Suprapubic skin (tissue), 4 donors: Measurements from ENCODE around the gene MED13L.

Experiments used
- CTCF ChIP-seq, 2 donors: fragments of 200-600 bp in 1 of 2; fragments of 450-650 bp in 1 of 2; sonication (generic) in 1 of 2; IDR thresholded peaks; one replicate each; pipeline ENCODE4 v1.5.1; 2016 to 2019; ENCODE audit warnings: antibody characterized with exemption in 2 of 2, mild to moderate bottlenecking in 1 of 2, moderate library complexity in 1 of 2
- EP300 ChIP-seq: sonication (generic); formaldehyde crosslinking; IDR thresholded peaks from one replicate; pipeline ENCODE4 v1.6.1; 2017; ENCODE audit warnings: antibody characterized with exemption
- POLR2A ChIP-seq, 2 donors: fragments of 450-650 bp; IDR thresholded peaks; one replicate each; pipeline ENCODE4 v1.6.1; 2017; ENCODE audit warnings: antibody characterized with exemption in 2 of 2, mild to moderate bottlenecking in 2 of 2, moderate library complexity in 2 of 2
- POLR2AphosphoS5 ChIP-seq, 3 donors: sonication (generic); formaldehyde crosslinking; IDR thresholded peaks; one replicate each; pipeline ENCODE4 v1.6.1; 2017; ENCODE audit warnings: antibody characterized with exemption in 3 of 3

GRCh38 chr12:115966376-115966775 lies 311.1 kb downstream of the MED13L start:
- TF ChIP-seq POLR2AphosphoS5 (IDR thresholded peaks at IDR 0.05) (no peak), CTCF (IDR thresholded peaks at IDR 0.05) (no peak), POLR2A (IDR thresholded peaks at IDR 0.05) (no peak), EP300 (no peak)
